K562 (cell line): ENCODE data around the gene RPS6KA6. TPM values are rescaled to one million over a fixed set of nuclear protein-coding genes. Genes with fewer than 3 reads are reported as not detected.

Source experiments
- CBFA2T3 ChIP-seq: fragments of 450-650 bp; IDR thresholded peaks from 2 replicates; pipeline ENCODE4 v1.6.1; 2017
- CGGBP1 ChIP-seq: fragments of 250-450 bp; sonication (Bioruptor Pico); IDR thresholded peaks from 2 replicates; pipeline ENCODE4 v1.9.0; 2021; ENCODE audit warnings: mild to moderate bottlenecking
- CHD4 ChIP-seq: fragments of 200-600 bp; sonication (generic); IDR thresholded peaks from 3 replicates; pipeline ENCODE4 v1.6.1; 2012; ENCODE audit warnings: low read depth, mild to moderate bottlenecking, mixed read lengths, low read length, inconsistent platforms; ENCODE audit not compliant: insufficient read depth, insufficient replicate concordance, poor library complexity, severe bottlenecking
- EHMT2 ChIP-seq: fragments of 450-650 bp; IDR thresholded peaks from 2 replicates; pipeline ENCODE4 v1.6.1; 2018; ENCODE audit warnings: antibody characterized with exemption
- ELK1 ChIP-seq: sonication (generic); formaldehyde crosslinking; IDR thresholded peaks from 2 replicates; pipeline ENCODE4 v1.8.1; 2022; ENCODE audit warnings: missing genetic modification reagents
- EP400 ChIP-seq: fragments of 450-650 bp; IDR thresholded peaks from 2 replicates; pipeline ENCODE4 v1.6.1; 2017; ENCODE audit warnings: antibody characterized with exemption, mild to moderate bottlenecking, moderate library complexity
- HMG20B ChIP-seq: fragments of 250-450 bp; sonication (Bioruptor Pico); IDR thresholded peaks from 2 replicates; pipeline ENCODE4 v1.5.0; 2021; ENCODE audit warnings: mild to moderate bottlenecking
- HNRNPH1 ChIP-seq: fragments of 200-400 bp; formaldehyde crosslinking; optimal IDR thresholded peaks from 2 replicates; pipeline ENCODE3; 2017; ENCODE audit warnings: low read depth, mild to moderate bottlenecking, low read length, moderate library complexity
- ILF3 ChIP-seq: fragments of 450-650 bp; IDR thresholded peaks from 2 replicates; pipeline ENCODE4 v1.6.1; 2018; ENCODE audit warnings: antibody characterized with exemption, mild to moderate bottlenecking, moderate library complexity, borderline replicate concordance
- KLF10 ChIP-seq: fragments of 250-450 bp; sonication (Bioruptor Pico); IDR thresholded peaks from 2 replicates; pipeline ENCODE4 v1.6.1; 2021; ENCODE audit warnings: matching md5 sums
- SFPQ ChIP-seq: fragments of 200-400 bp; formaldehyde crosslinking; IDR thresholded peaks from 2 replicates; pipeline ENCODE4 v1.6.1; 2017; ENCODE audit warnings: mild to moderate bottlenecking, low read depth, low read length, moderate library complexity
- STAG1 ChIP-seq: sonication (generic); formaldehyde crosslinking; IDR thresholded peaks from 2 replicates; pipeline ENCODE4 v1.5.0; 2020; ENCODE audit warnings: missing genetic modification reagents, borderline replicate concordance
- ZNF143 ChIP-seq: sonication (generic); formaldehyde crosslinking; IDR thresholded peaks from 2 replicates; pipeline ENCODE4 v1.9.0; 2022; ENCODE audit warnings: mild to moderate bottlenecking, missing genetic modification reagents
- polyA plus RNA-seq, 8 experiments: library from polyadenylated mRNA; depleted of rRNA in 4 of 8; stranded (reverse) in 5 of 8; unstranded in 3 of 8; fragments of >200 nt; fragmentation: Nextera tagmentation in 2 of 8; fragmentation: Illumina TruSeq in 1 of 8; extraction: Ambion mirVana in 2 of 8; extraction: Trizol in 1 of 8; gene quantifications; 2 replicates each; pipeline versions ENCODE4 v1.2.1 to v1.2.3, GENCODE V29; 2011 to 2014; ENCODE audit warnings: inconsistent platforms in 1 of 8, missing spikeins in 1 of 8
- total RNA-seq, 7 experiments: library from RNA; depleted of rRNA in 6 of 7; stranded (reverse); fragments of >200 nt in 6 of 7; fragmentation: Illumina TruSeq in 2 of 7; extraction: Trizol in 2 of 7; gene quantifications; 2 replicates each; pipeline versions ENCODE4 v1.2.1 to v1.2.3, GENCODE V29; 2011 to 2021; ENCODE audit warnings: low replicate concordance in 1 of 7

The RPS6KA6 gene
- total and polyA plus RNA-seq, 9 of the 15 experiments (the other 6 are each of a cell fraction or from before 2014, with no cell fraction given) = 0.11 TPM; not detected in 8

GRCh38 chrX:84108584-84108983 is 79.4 kb downstream of the RPS6KA6 start (continued):
- TF ChIP-seq SFPQ (no peak), ELK1 (no peak), CBFA2T3 (no peak), ILF3 (no peak), CHD4 (no peak), EP400 (no peak), HNRNPH1 (no peak), ZNF143 (CRISPR knock-in tag) (no peak), EHMT2 (no peak), CGGBP1 (CRISPR knock-in tag) (no peak), KLF10 (CRISPR knock-in tag) (no peak), STAG1 (CRISPR knock-in tag) (no peak), HMG20B (CRISPR knock-in tag) (no peak)
